Inferior parietal cortex (tissue), 1 donor: ENCODE measurements around the gene RASSF9.
A peak's percentile ranks its signal among the peaks of the same experiment; 100 is the strongest.

Source experiments
- DNase-seq: peaks from one replicate; pipeline ENCODE4 v3.0.0-alpha.2; 2016; ENCODE audit errors: extremely low spot score

RASSF9 gene

DNA sequence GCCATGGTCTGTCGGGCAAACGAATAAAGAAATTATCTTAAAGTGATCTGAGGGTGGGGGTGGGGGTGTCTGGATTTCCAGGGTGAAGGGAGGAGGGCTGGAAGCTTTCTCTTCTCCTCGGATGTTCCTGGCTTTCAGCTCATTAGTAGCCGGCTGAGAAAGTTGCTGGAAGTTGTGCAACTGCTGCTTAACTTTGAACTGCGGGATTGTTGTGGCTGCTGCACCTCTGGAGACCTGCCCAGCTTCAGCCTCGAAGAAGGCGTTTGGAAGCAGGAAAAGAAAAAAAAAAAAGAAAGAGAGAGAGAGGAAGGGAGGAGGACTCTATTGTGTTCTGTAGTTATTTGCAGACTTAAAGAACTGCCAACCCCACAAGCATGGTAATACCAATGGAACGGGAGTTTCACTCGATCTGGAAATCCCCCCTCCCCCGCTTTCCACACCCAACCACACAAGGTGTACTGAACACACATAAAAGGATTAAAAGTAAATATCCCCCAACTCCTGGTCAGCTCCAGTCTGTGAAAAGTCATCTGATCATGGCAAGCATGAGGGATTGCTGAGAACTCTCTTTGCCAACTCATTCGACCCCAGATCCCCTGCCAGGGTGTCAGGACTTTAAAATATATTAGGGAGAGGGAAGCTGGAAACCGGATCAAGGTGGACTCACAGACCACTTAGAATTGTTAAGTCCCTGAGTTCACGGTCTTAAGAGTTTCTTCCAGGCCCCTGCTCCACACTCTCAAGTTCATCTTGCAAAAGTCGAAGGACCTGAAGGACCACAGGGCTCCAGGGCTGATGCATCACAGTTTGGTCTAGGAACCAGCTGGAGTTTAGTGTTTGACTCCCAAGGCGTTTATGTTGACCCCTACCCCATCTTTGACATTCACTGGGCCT, at the start of gene RASSF9:
Gene RASSF9, minus strand, starts transcription at position 213 of the 894 bp plus-strand sequence. Its CDS starts 208 bp downstream, at position 5.
- no peak for DNase-seq

DNA sequence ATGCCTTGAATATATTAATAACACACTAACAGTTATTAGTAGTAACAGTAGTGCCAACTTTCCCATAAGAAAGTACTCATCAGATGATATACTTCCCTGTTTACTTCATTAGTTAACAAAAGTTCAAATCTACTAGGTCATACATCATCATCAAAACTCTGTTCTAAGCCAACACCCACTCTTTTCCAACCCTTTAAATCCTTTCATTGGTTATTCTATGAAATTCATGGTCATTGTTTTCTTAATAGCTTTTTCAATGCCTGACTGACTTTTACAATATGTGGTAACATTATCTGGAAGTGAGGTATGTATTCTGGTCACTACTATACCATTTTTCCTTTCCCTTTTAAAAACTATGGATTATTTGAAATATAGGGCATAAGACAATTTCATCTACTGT, 47.6 kb upstream of the RASSF9 start:
- no peak for DNase-seq

- no peak for DNase-seq
Observed at GRCh38 chr12:85877459-85877858, 41.2 kb upstream of the RASSF9 start.

DNA sequence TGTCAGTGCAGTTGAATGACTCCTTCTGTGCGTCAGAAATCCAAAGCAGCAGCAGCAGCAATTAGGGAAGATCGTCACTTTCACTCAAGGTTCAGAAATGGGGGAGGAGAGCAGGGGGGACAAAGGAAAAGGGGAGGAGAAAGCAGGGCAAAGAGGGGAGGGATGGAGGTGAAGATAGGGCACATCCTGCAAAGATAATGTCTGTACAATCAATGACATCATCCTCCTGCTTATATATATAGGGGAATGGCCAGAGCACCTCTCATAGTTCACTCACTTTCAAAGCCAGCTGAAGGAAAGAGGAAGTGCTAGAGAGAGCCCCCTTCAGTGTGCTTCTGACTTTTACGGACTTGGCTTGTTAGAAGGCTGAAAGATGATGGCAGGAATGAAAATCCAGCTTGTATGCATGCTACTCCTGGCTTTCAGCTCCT, 37.8 kb upstream of the RASSF9 start, which contains the start of gene NTS:
Gene NTS, plus strand, starts transcription at position 265 of the 431 bp plus-strand sequence. Its CDS starts 109 bp downstream, at position 374.
- DNase-seq: no peak

GRCh38 chr12:85872497-85873091, 36.4 kb upstream of the RASSF9 start:
- peak; percentile 76 for DNase-seq

- peak; percentile 59 for DNase-seq
Observed at GRCh38 chr12:85866986-85867776, 31.0 kb upstream of the RASSF9 start.

GRCh38 chr12:85865890-85866289, 29.7 kb upstream of the RASSF9 start:
- DNase-seq: no peak

DNA sequence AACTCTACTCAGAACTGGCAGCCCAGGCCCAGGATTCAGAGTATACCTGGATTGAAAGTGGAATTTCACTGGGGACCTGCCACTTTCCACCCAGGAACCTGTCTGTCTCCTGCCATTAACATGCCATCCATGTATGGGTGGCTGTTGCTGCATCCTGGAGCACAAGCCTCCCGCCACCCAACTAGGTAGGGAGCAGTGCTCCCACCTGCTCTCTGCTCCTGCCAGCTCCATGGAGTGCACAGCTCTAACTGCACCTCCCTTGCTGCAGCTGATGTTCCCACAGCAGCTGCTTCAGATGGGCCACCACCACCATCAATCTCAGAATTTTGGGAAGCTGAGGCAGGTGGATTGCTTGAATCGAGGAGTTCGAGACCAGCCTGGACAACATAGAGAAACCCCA, 20.8 kb upstream of the RASSF9 start:
- no peak for DNase-seq

DNA sequence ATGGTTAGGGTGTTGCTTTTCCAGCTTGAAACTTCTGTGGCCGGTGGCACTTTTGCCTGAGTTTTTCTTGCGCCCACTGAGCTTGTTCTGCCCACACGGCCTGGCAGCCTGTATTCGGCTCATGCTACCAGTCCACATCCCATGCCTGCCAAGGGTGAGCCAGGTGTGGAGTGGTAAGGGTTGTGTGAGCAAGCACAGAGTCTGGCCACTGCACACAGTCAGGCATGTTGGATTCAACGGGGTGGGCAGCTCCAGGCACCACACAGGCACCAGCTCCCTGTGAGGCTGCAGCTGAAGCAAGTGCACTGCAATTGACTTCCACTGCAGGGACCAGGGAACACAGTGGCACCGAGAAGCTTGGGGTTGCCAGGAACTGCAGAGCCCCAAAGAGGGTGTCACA, 19.1 kb upstream of the RASSF9 start:
- no peak for DNase-seq

GRCh38 chr12:85849344-85849743, 13.1 kb upstream of the RASSF9 start:
- no peak for DNase-seq

DNA sequence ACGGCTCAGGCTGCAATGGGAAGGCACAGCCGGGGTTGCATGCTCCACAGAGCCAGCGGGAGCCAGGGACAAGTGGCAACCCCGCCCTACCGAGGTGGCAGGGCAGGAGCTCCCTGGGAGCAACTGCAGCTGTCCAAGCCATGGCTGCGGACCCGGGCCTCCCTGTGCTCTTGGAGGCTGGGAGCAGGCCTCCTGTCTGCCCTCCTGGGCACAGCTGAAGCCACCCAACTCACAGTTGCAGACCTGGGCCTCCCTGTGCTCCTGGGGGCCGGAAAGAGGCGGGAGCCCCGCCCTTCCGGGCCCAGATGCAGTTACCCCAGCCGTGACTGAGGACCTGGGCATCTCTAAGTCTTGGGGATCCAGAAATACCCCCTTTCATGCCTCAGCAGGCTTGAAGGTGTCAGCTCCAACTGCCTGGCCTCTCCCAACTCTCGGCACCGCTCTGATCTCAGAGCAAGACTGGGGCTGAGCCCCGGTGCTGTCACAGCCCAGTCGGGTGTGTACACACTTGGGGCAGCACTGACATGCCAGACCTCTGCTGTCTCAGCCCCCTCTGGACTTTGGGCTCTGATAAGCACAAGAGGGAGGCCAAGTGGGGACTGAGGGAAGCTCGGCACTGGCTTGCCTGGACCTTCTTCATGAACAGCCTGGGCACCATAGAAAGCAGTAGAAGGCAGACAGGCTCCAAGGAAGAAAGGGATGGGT, 7.5 kb upstream of the RASSF9 start:
- no peak for DNase-seq

DNA sequence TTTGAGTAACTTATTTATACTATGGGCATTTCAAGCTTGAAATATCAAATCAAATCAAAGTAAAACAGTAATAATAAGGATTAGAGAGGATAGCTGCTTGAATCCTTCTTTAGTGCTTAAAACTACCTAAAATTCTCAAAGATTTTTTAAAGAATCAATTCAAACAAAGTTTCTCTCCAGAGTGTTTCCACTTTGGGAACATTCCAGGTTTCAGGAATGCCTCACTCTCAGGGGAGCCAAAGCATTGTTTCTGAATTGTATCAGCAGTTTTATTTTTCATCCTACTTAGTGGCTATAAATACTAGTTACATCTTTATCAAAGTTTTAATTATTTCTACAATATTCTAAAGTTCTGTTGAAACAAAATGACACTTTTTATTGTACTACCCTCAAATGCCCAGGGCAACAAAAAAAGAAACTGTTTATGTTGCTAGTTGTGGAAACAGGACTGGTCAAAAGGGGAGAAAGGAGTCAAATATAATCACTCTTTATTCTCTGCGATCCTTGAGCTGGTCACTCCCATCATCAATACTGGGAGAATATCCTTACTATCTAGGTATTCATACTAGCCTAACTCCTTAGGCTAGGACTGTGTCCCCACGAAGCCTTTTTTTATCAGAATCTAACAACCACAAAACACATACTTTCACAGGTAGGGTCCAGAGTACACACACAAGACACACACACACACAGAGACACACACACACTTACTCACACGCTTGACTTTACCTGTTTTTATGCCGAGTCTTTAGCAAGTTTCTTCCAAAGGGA, 598 bp downstream of the RASSF9 start:
- no peak for DNase-seq

DNA sequence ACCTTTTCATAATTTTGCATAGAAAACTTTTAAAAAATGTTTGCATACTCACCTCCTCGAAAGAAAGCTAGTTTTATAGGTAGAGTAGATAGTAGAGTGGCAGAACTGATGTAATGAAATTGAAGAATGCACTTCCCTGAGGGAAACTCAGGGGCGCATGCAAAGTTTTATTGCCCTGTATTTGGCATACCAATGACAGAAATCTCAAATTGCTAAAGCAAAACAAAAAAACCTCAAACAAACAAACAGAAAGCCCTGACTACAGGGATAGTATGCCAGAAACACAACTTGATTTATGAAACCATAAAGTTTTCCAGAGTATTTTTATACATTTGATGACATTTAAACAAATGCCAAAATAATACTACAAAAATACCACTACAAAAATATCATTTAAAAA, 1.8 kb downstream of the RASSF9 start:
- DNase-seq: no peak

GRCh38 chr12:85833579-85833978, 2.6 kb downstream of the RASSF9 start:
- DNase-seq: no peak

- DNase-seq: no peak
Observed at GRCh38 chr12:85831327-85831990, 4.8 kb downstream of the RASSF9 start.

DNA sequence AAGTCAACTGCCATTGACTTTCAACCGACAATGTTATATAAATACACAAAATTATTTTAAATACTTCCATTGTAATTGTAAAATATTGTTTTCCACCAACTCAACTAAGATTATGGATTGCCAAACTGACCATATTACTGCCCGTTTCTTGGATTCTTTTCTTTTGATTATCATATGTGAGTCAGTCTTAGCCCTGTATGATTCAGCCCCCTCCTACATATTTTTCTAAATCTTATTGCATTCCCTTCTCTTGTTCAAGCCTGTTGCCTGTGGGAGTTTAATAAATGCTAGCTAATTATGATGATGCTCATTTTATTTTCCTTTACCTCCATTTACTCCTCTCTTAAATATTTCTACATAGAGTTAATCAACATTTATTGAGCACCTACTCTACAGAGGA, 6.8 kb downstream of the RASSF9 start:
- no peak for DNase-seq

GRCh38 chr12:85828576-85828975, 7.6 kb downstream of the RASSF9 start:
- DNase-seq: no peak

DNA sequence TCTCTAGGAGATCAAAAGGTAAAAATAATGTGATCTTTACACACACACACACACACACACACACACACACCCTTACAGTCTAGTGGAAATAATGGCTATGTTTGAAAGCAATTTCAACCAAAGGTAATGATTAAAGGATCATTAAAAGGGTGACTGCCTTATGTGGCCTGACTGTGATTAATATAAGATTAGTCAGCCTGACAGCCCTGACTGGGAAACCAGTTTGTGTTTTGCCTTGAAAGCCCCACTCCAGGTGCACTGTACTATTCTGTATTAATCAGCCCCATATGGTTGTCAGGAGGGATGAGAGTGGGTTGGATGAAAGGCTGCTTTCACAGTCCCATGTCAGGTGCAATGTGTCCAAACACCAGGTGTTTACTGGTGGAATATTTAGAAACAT, 10.5 kb downstream of the RASSF9 start:
- no peak for DNase-seq

DNA sequence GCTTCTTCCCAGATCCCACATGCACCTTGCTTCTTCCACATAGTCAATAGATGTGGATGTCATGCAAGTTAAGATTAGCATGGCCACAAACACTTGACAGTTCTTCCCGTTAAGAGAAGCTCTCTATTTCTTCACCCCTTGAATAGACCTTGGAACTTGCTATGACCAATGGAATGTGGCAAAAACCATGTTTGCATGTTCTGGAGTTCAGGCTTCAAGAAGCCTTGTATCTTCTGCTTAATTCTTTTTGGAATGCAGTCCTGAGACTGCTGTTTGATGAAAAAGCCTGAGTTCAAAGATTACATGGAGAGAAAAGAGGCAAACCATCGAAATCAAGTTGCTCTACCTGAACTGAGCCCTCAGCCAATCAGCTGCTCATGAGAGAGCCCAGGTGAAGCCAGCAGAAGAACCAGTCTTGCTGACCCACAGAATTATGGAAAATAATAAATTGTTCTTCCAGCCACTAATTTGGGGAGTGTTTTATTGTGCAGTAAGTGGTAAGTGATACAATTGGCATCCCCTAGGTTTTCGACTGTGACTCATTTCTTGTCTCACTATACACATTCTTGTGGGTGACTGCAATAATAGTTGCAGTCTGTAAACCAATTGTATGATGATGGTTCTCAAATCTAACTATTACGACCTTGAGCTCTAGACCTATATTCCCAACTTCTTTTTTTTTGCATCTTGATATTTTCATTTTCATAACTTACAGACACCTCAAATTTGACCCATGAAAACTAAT, 12.6 kb downstream of the RASSF9 start:
- no peak for DNase-seq

DNA sequence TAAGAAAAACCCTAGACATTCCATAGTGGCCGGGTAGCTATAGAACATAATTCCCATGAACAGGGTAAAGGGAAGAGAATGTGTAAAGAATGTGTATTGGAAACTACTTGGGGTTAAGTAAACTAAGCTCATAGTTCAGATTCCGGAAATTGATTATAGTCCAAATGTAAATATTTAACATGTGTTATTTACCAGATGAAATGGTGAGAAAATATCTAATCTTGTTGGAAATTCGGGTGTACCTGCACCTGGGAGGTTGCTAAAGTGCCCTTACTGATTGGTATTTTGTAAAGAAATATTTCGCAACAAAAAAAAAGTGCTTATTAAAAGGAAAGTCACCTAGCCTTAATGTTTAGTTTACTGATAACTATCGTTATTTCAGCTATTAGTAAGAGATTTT, 14.4 kb downstream of the RASSF9 start:
- no peak for DNase-seq
